ENCODE data around the gene RSRC1.
"Not testable (repeated sequence)": the region's sequence is repeated elsewhere in the genome, so short reads cannot be mapped to it uniquely, and the experiment has no call there.

The RSRC1 gene

GRCh38 chr3:158220575-158220974, 110.7 kb downstream of the RSRC1 start:
- DNase-seq (ENCODE audit: extremely low read depth in 1 of 2, low read depth in 1 of 2): no peak

- DNase-seq (ENCODE audit: extremely low read depth in 1 of 2, low read depth in 1 of 2): no peak
Measured at GRCh38 chr3:158221426-158221825, 111.5 kb downstream of the RSRC1 start.

GRCh38 chr3:158226429-158226828, 116.5 kb downstream of the RSRC1 start:
- no peak for DNase-seq (ENCODE audit: extremely low read depth in 1 of 2, low read depth in 1 of 2)

- DNase-seq (ENCODE audit: extremely low read depth in 1 of 2, low read depth in 1 of 2): not testable (repeated sequence)
Measured at GRCh38 chr3:158228942-158229341, 119.1 kb downstream of the RSRC1 start.

- no peak for DNase-seq (ENCODE audit: extremely low read depth in 1 of 2, low read depth in 1 of 2)
Measured at GRCh38 chr3:158233791-158234190, 123.9 kb downstream of the RSRC1 start.

DNA sequence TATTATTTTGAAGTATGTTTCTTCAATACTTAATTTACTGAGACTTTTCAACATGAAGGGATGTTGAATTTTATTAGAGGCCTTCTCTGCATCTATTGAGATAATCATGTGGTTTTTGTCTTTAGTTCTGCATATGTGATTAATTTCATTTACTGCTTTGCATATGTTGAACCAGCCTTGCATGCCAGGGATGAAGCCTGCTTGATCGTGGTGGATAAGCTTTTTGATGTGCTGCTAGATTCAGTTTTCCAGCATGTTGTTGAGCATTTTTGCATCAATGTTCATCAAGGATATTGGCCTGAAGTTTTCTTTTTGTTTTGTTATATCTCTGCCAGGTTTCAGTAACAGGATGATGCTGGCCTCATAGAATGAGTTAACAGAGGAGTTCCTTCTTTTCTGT, 134.4 kb downstream of the RSRC1 start:
- no peak for DNase-seq (ENCODE audit: extremely low read depth in 1 of 2, low read depth in 1 of 2)

DNA sequence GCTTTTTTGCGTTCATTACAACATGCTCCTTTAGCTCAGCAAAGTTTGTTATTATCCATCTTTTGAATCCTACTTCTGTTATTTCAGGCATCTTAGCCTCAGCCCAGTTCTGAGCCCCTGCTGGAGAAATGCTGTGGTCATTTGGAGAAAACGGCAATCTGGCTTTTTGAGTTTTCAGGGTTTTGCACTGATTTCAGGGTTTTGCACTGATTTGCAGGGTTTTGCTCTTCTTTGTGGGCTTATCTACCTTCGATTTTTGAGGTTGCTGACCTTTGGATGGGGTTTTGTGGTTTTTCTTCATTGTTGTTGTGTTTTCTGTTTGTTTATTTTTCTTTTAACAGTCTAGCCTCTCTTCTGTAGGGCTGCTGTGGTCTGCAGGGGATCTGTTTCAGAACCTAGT, 137.4 kb downstream of the RSRC1 start:
- no peak for DNase-seq (ENCODE audit: extremely low read depth in 1 of 2, low read depth in 1 of 2)

- no peak for DNase-seq (ENCODE audit: extremely low read depth in 1 of 2, low read depth in 1 of 2)
Measured at GRCh38 chr3:158248261-158248660, 138.4 kb downstream of the RSRC1 start.

GRCh38 chr3:158249183-158249582, 139.3 kb downstream of the RSRC1 start:
- DNase-seq (ENCODE audit: extremely low read depth in 1 of 2, low read depth in 1 of 2): no peak

DNA sequence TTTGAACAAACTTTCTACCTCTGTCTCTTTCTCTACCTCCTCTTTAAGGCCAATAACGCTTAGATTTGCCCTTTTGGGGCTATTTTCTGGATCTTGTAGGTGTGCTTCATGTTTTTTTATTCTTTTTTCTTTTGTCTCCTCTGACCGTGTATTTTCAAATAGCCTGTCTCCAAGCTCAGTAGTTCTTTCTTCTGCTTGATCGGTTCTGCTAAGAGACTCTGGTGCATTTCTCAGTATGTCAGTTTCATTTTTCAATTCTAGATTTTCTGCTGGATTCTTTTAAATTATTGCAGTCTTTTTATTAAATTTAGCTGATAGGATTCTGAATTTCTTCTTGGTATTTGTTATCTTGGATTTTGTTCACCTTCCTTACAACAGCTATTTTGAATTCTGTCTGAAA, 148.7 kb downstream of the RSRC1 start:
- no peak for DNase-seq (ENCODE audit: extremely low read depth in 1 of 2, low read depth in 1 of 2)

- DNase-seq (ENCODE audit: extremely low read depth in 1 of 2, low read depth in 1 of 2): no peak
Measured at GRCh38 chr3:158260392-158260791, 150.5 kb downstream of the RSRC1 start.

DNA sequence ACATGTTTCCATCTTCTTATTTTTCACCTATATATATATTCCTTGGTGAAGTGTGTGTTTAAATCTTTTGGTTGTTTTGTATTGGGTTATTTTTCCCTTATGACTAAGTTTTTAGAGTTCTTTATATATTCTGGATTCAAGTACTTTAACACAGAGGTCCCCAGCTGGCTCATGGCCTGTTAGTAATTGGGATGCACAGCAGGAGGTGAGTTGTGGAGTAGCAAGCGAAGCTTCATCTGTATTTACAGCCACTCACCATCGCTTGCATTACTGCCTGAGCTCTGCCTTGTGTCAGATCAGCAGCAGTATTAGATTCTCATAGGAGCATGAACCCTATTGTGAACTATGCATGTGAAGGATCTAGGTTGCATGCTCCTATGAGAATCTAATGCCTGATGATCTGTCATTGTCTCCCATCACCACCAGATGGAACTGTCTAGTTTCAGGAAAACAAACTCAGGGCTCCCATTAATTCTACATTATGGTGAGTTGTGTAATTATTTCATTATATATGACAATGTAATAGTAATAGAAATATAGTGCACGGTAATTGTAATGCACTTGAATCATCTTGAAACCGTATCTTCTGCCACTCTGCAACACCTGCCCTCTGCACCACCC, 151.6 kb downstream of the RSRC1 start:
- no peak for DNase-seq (ENCODE audit: extremely low read depth in 1 of 2, low read depth in 1 of 2)

DNA sequence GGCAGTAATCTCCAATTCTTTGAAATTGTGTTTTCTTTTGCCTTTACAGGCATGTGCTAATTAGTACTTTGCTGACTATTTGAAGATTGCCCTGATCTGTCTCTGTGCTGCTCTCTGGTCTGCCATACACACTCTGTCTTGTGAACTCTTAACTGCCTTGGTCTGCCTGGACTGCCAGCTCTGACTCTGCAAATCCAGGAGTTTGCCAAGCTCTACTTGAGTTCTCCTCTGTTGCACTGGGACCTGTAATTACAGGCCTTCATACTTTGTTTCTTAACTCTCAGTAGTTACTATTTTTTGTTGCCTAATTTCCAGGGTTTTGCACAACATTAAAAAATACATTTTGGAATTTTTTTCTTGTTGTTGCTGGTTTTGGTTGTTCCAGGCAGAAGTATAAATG, 155.0 kb downstream of the RSRC1 start:
- no peak for DNase-seq (ENCODE audit: extremely low read depth in 1 of 2, low read depth in 1 of 2)

GRCh38 chr3:158267015-158267414, 157.1 kb downstream of the RSRC1 start:
- no peak for DNase-seq (ENCODE audit: extremely low read depth in 1 of 2, low read depth in 1 of 2)

- DNase-seq (ENCODE audit: extremely low read depth in 1 of 2, low read depth in 1 of 2): no peak
Measured at GRCh38 chr3:158269942-158270341, 160.1 kb downstream of the RSRC1 start.

GRCh38 chr3:158272081-158272480, 162.2 kb downstream of the RSRC1 start:
- DNase-seq (ENCODE audit: extremely low read depth in 1 of 2, low read depth in 1 of 2): no peak

DNA sequence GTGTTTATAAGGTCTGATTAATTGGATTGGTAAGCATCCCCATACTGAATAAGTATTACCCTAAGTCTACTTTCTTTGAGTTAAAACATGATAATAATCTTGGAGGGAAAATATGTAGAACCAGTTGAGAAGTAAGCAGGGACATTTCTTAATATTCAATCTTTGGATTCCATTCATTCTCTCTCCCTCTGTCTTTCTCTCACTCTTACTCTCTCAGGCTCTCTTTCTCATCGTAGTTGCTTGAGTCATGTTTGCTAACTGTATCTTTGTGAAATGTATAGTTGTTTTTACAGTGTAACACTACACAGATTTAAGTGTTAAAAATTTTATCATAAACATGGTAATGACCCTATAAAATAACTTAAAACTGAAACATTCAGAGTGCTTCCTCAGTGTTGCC, 163.8 kb downstream of the RSRC1 start:
- no peak for DNase-seq (ENCODE audit: extremely low read depth in 1 of 2, low read depth in 1 of 2)

DNA sequence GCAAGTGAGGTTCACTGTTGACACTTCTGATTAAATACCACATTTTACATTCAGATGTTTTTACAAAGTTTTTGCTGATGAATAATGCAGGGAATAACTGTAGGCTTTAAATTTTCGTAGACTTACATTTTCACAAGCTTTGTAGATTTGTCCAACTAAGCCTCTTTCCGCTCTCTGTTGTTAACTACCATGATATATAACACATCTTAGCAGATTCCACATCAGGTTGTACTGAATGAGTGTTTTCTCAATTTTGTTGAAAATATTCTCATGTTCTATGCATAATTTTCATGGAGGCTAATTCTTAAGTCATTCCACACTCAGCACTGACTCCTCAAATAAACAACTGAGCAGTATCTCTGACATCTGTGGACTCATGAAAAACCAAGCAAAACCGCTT, 168.3 kb downstream of the RSRC1 start:
- no peak for DNase-seq (ENCODE audit: extremely low read depth in 1 of 2, low read depth in 1 of 2)

GRCh38 chr3:158279609-158280008, 169.7 kb downstream of the RSRC1 start:
- DNase-seq (ENCODE audit: extremely low read depth in 1 of 2, low read depth in 1 of 2): no peak

DNA sequence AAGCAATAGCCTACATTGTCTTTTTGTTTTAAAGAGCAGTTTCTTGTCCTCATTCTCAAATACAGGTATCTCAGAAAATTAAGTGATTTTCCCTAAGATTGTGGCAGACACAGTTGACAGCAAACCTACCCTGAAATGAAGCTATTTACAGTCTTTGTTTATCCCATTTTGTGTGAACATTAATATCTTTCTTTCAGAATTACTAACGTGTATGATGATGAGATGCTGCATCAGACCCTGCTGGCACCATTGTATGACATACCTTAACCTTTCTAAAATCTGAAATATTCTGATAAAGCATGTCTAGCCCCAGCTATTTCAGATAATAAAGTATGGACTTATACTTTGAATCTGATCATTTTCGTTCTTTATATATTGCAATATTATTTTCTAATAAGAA, 185.9 kb downstream of the RSRC1 start:
- DNase-seq (ENCODE audit: extremely low read depth in 1 of 2, low read depth in 1 of 2): no peak

GRCh38 chr3:158297940-158298339, 188.1 kb downstream of the RSRC1 start:
- no peak for DNase-seq (ENCODE audit: extremely low read depth in 1 of 2, low read depth in 1 of 2)

GRCh38 chr3:158308236-158308928, 198.5 kb downstream of the RSRC1 start:
- no peak for DNase-seq (ENCODE audit: extremely low read depth in 1 of 2, low read depth in 1 of 2)

Measured in activated CD8-positive, alpha-beta memory T cell treated with anti-CD3 and anti-CD28 coated beads for 1 hour (primary cell).